ENCODE results near the gene HMHB1. TPM values are rescaled to one million over a fixed set of nuclear protein-coding genes. Genes with fewer than 3 reads are reported as not detected.

The HMHB1 gene
- total RNA-seq, 2 experiments from 2014 or later, result not detected

- Mint-ChIP-seq H3K27me3 (ENCODE audit: low read depth) (no peaks in the 10 kb centered on the region), H3K4me3 (no peak overlapping the region), H3K36me3 (ENCODE audit: low read depth) (no peaks in the 10 kb centered on the region), H3K27ac (no peak overlapping the region), H3K9me3 (ENCODE audit: insufficient read depth) (no peaks in the 10 kb centered on the region), H3K4me1 (ENCODE audit: low read depth) (no peaks in the 10 kb centered on the region)
- ChIA-PET CTCF (no interaction called here), POLR2A (no interaction called here)
- DNase-seq (no peak), ATAC-seq (no peak)
Measured at GRCh38 chr5:143842920-143843319, 31.0 kb downstream of the HMHB1 start.

DNA sequence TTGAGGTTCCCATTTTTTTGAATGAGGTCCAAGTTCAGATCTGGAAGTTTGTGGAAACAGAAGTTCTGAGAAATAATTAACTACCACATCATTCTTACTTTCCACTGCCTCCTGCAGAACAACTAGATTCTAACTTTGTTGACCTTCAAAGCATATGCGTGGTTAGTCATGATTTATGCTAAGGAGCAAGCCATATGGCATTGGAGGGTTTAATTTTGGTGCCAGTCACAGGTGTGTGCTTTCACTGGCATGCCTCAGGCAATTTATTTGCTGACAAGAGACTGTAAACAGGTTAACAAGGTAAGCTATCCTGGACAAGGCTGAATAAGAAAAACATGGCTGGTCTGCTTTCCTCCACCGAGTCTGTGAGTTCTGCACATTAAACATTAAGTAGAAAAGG is 31.5 kb downstream of the HMHB1 start:
- DNase-seq (no peak), ATAC-seq (no peak)
- Mint-ChIP-seq H3K4me3 (no peak overlapping the region), H3K27ac (no peak overlapping the region), H3K9me3 (ENCODE audit: insufficient read depth) (no peaks in the 10 kb centered on the region), H3K36me3 (ENCODE audit: low read depth) (no peaks in the 10 kb centered on the region), H3K27me3 (ENCODE audit: low read depth) (no peaks in the 10 kb centered on the region), H3K4me1 (ENCODE audit: low read depth) (no peaks in the 10 kb centered on the region)
- POLR2A ChIA-PET, result no interaction called here
- CTCF ChIA-PET, result no interaction called here

DNA sequence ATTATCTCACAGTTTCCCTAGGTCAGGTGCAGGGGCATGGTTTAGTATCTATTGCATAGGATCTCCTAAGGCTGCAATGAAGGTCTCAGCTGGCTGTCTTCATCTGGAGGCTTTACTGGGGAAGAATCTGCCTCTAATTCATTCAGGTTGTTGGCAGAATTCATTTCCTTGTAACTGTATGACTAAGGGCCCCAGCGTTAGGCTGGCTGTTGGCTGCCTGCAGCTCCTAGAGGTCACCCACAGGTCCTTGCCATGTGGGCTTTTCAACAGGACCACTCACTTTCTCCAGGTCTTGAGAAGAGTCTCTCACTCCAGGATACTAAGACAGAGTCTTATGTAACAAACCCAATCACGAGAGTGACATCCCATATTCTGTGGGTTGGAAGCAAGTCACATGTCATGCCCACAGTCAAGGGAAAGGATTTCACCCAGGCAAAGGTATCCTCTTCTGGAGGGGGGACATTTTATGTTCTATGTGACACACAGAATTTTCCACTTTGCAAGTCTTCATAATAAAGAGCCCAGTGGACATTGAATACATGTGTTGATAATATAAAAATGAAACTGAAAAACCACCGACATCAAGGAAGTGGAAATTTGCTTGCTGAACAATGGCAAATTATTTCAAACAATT is 38.2 kb downstream of the HMHB1 start:
- DNase-seq (no peak), ATAC-seq (no peak)
- Mint-ChIP-seq H3K4me1 (ENCODE audit: low read depth) (peaks cover 5% of the 10 kb centered on the region), H3K9me3 (ENCODE audit: insufficient read depth) (peaks cover 4% of the 10 kb centered on the region), H3K36me3 (ENCODE audit: low read depth) (no peaks in the 10 kb centered on the region), H3K27me3 (ENCODE audit: low read depth) (no peaks in the 10 kb centered on the region), H3K4me3 (no peak overlapping the region), H3K27ac (no peak overlapping the region)
- CTCF ChIA-PET, result no interaction called here
- POLR2A ChIA-PET, result no interaction called here

DNA sequence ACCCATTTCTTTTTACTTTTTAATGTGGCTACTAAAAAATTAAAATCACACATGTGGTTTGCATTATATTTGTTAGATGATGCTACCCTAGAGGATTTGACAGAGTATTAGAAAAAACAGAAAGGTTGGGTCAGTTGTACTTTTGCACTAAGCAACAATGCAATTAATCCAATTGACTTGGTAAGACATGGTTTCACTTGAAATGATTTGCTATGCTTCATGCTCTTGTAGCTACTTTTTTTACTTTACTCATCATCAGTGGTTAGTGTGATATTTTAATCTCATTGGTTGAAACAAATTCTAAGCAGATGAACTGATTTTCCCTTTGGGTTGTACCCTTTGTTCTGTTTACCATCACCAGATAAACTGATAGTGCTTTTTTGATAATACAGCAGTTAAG is 39.4 kb downstream of the HMHB1 start:
- ChIA-PET CTCF (interaction anchor here (0.9 kb wide), 1 partner anchor 37 kb away, joined by 3 read pairs; no protein-coding TSS in a partner anchor), POLR2A (no interaction called here)
- H3K4me3 Mint-ChIP-seq, result no peak overlapping the region
- no peak for ATAC-seq
- H3K4me1 Mint-ChIP-seq (ENCODE audit: low read depth), result peaks cover 5% of the 10 kb centered on the region
- no peaks in the 10 kb centered on the region for H3K27me3 Mint-ChIP-seq (ENCODE audit: low read depth)
- peaks cover 4% of the 10 kb centered on the region for H3K9me3 Mint-ChIP-seq (ENCODE audit: insufficient read depth)
- H3K36me3 Mint-ChIP-seq (ENCODE audit: low read depth), result no peaks in the 10 kb centered on the region
- H3K27ac Mint-ChIP-seq, result no peak overlapping the region
- DNase-seq, result no peak

DNA sequence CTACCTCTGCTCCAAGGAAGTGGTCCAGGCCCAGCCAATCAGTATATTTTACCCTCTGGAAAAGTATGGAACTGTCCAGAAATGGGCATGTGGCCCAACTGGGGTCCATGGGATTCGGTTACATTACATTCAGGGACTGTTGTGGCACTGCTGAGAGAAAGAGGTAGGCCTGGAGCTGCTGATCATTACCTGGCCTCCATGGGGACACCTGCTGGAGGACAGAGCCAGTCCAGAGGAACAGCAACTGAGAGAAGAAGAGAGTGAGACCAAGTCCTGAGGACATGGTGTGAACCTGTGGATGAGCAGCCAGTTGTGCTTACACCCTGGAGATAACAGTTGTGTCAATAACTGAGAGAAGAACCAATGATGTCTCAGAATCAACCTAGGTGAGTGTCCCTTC is 48.2 kb downstream of the HMHB1 start:
- ChIA-PET POLR2A (no interaction called here), CTCF (no interaction called here)
- no peaks in the 10 kb centered on the region for H3K36me3 Mint-ChIP-seq (ENCODE audit: low read depth)
- DNase-seq (no peak), ATAC-seq (no peak)
- no peaks in the 10 kb centered on the region for H3K4me1 Mint-ChIP-seq (ENCODE audit: low read depth)
- H3K27ac Mint-ChIP-seq, result no peak overlapping the region
- no peak overlapping the region for H3K4me3 Mint-ChIP-seq
- no peaks in the 10 kb centered on the region for H3K9me3 Mint-ChIP-seq (ENCODE audit: insufficient read depth)
- H3K27me3 Mint-ChIP-seq (ENCODE audit: low read depth), result no peaks in the 10 kb centered on the region

DNA sequence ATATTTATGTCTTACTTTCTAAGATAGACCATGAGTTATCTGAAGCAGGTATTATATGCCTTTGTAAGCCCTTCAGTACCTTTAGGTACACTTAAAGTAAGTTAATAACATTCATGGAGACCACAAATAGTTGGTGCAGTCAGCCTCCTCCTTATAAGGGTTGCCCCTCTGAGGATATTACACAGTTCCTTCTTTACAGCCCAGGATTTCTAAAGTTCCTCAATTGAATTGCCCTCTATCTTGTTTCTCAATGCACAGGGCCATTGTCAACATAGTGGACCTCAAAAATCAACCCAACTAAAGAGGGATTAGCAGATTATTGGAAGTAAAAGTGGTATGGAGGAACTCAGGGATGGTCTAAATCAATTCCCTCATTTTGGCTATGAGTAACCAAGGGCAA is 50.3 kb downstream of the HMHB1 start:
- Mint-ChIP-seq H3K27me3 (ENCODE audit: low read depth) (no peaks in the 10 kb centered on the region), H3K36me3 (ENCODE audit: low read depth) (no peaks in the 10 kb centered on the region), H3K27ac (no peak overlapping the region), H3K9me3 (ENCODE audit: insufficient read depth) (no peaks in the 10 kb centered on the region), H3K4me1 (ENCODE audit: low read depth) (no peaks in the 10 kb centered on the region), H3K4me3 (no peak overlapping the region)
- POLR2A ChIA-PET, result no interaction called here
- CTCF ChIA-PET, result interaction anchor here (0.6 kb wide), 1 partner anchor 725 kb away, joined by 3 read pairs; no protein-coding TSS in a partner anchor
- DNase-seq (no peak), ATAC-seq (no peak)

- Mint-ChIP-seq H3K4me1 (ENCODE audit: low read depth) (no peaks in the 10 kb centered on the region), H3K4me3 (no peak overlapping the region), H3K27ac (no peak overlapping the region), H3K36me3 (ENCODE audit: low read depth) (no peaks in the 10 kb centered on the region), H3K27me3 (ENCODE audit: low read depth) (no peaks in the 10 kb centered on the region), H3K9me3 (ENCODE audit: insufficient read depth) (no peaks in the 10 kb centered on the region)
- no peak for DNase-seq
- ATAC-seq, result no peak
- ChIA-PET POLR2A (no interaction called here), CTCF (no interaction called here)
Measured at GRCh38 chr5:143865426-143866025, 53.6 kb downstream of the HMHB1 start.
